Aorta (tissue), 5 donors: ENCODE measurements around the gene CCDC134. TPM values are rescaled to one million over a fixed set of nuclear protein-coding genes. Genes with fewer than 3 reads are reported as not detected.

ENCODE experiments used
- ATAC-seq: fragments of 200-7000 bp; cut with Tn5 transposase; one replicate; pipeline ENCODE4 v1.9.1; 2022; ENCODE audit warnings: moderate library complexity; ENCODE audit not compliant: low FRiP score
- DNase-seq, 2 donors: peaks; one replicate each; pipeline ENCODE4 v3.0.0-alpha.2; 2020
- H3K27ac ChIP-seq, 2 donors: one replicate each; pipeline ENCODE4 v1.5.1; 2013; ENCODE audit warnings: low read length in 2 of 2, mild to moderate bottlenecking in 2 of 2, moderate library complexity in 2 of 2, control low read depth in 1 of 2, inconsistent platforms in 1 of 2, low read depth in 1 of 2
- H3K27me3 ChIP-seq, 2 donors: one replicate each; pipeline ENCODE4 v1.6.1; 2013; ENCODE audit warnings: control low read depth in 1 of 2, low read length in 1 of 2, mild to moderate bottlenecking in 1 of 2, moderate library complexity in 1 of 2; ENCODE audit not compliant: insufficient read depth in 2 of 2, control insufficient read depth in 1 of 2
- H3K36me3 ChIP-seq, 2 donors: one replicate each; pipeline ENCODE4 v1.6.1; 2013; ENCODE audit warnings: control low read depth in 1 of 2, low read length in 1 of 2, mild to moderate bottlenecking in 1 of 2; ENCODE audit not compliant: insufficient read depth in 2 of 2, control insufficient read depth in 1 of 2
- H3K4me1 ChIP-seq, 2 donors: one replicate each; pipeline ENCODE4 v1.6.1; 2013; ENCODE audit warnings: low read length in 2 of 2, control low read depth in 1 of 2, mild to moderate bottlenecking in 1 of 2, moderate library complexity in 1 of 2; ENCODE audit not compliant: insufficient read depth in 2 of 2, control insufficient read depth in 1 of 2
- H3K4me3 ChIP-seq, 2 donors: one replicate each; pipeline ENCODE4 v1.5.1; 2013; ENCODE audit warnings: low read length in 2 of 2, control low read depth in 1 of 2, mild to moderate bottlenecking in 1 of 2
- H3K9me3 ChIP-seq: one replicate; pipeline ENCODE4 v1.6.1; 2013; ENCODE audit warnings: mild to moderate bottlenecking, low read length; ENCODE audit not compliant: control insufficient read depth
- WGBS, 2 donors: extraction: QIAGEN DNeasy Blood & Tissue Kit; methylation state at CpG; one replicate each; pipeline ENCODE4 v1.1.7; 2013; 5-methylcytosine and 5-hydroxymethylcytosine counted together
- intact Hi-C, 2 donors: fragments of 100-400 bp; cut with DNase I; formaldehyde crosslinking; loops; one replicate each; pipeline versions ENCODE4 v1.14.2 to v1.15.0; 2022
- polyA plus RNA-seq, 2 donors: library from polyadenylated mRNA; stranded (reverse); fragments of 200-250 nt; gene quantifications; one replicate each; pipeline ENCODE4 v1.2.3, GENCODE V29; 2013
- total RNA-seq, 2 donors: library from RNA; stranded (reverse); fragmentation: NEBNext Ultra II Directional; extraction: Animal tissue kit (Norgen Biotek cat#: 25700); gene quantifications; one replicate each; pipeline ENCODE4 v1.2.1, GENCODE V29; 2021
- donor health status: healthy with polysubstance abuse.
- donor health status: Bipolar disorder and iron deficiency.
- donor health status: DM: no; HTN: no; CAD: no.
- donor health status: DM: no; HTN: no; CAD: no.
- donor health status: DM: yes; HTN: yes; CAD: no.

CCDC134 gene
- total and polyA plus RNA-seq, 4 donors = 1.0 to 7.3 (median 4.1) TPM; not detected in 1

GRCh38 chr22:41823797-41824196 is 23.3 kb downstream of the CCDC134 start:
- ATAC-seq = no peak
- intact Hi-C loops = loop anchor here (5.0 kb wide), 1 partner anchor 119 kb away; no protein-coding TSS in a partner anchor
- H3K4me1 ChIP-seq = no peaks in the 10 kb centered on the region
- H3K9me3 ChIP-seq = no peaks in the 10 kb centered on the region
- no peak overlapping the region for H3K4me3 ChIP-seq
- no peaks in the 10 kb centered on the region for H3K27me3 ChIP-seq
- H3K36me3 ChIP-seq = no peaks in the 10 kb centered on the region
- no peak for DNase-seq
- WGBS, 2 donors = 81 to 86% methylated on average over 6 of the region's 6 CpGs
- no peak overlapping the region for H3K27ac ChIP-seq

GRCh38 chr22:41825376-41825775 is 24.9 kb downstream of the CCDC134 start:
- intact Hi-C loops = no loop called here
- H3K9me3 ChIP-seq = no peaks in the 10 kb centered on the region
- DNase-seq (no peak), ATAC-seq (no peak)
- no peak overlapping the region for H3K4me3 ChIP-seq
- no peaks in the 10 kb centered on the region for H3K27me3 ChIP-seq
- H3K27ac ChIP-seq = no peak overlapping the region
- H3K4me1 ChIP-seq = no peaks in the 10 kb centered on the region
- WGBS, 2 donors = 40 to 50% methylated on average over 7 of the region's 7 CpGs
- no peaks in the 10 kb centered on the region for H3K36me3 ChIP-seq

DNA sequence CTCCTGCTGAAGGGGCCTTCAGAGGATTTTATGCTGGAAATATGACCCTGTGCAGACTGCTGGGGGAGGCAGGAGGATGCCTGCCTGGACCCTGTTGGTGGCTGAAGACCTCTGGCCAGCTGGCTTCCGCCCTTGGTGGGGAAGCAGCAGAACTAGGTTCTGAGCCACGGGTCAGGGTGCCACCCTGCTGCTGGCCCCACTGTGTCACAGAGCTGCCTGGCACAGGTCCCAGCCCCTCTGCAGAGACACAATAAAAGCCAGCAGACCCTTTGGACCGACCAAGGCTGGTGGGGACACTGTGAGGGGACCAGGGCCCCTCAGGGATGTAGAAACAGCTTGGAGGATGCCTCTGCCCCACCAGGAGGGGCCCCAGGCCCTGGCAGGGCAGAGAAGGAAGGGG is 25.5 kb downstream of the CCDC134 start:
- 45 to 58% methylated on average over 3 of the region's 3 CpGs for WGBS, 2 donors
- Histone ChIP-seq H3K36me3 (no peaks in the 10 kb centered on the region), H3K27ac (no peak overlapping the region), H3K27me3 (no peaks in the 10 kb centered on the region), H3K4me3 (no peak overlapping the region), H3K9me3 (no peaks in the 10 kb centered on the region), H3K4me1 (no peaks in the 10 kb centered on the region)
- ATAC-seq = no peak
- intact Hi-C loops = no loop called here
- DNase-seq = no peak

- ATAC-seq = no peak
- intact Hi-C loops = no loop called here
- Histone ChIP-seq H3K36me3 (no peaks in the 10 kb centered on the region), H3K27ac (no peak overlapping the region), H3K4me1 (no peaks in the 10 kb centered on the region), H3K27me3 (no peaks in the 10 kb centered on the region), H3K9me3 (no peaks in the 10 kb centered on the region), H3K4me3 (no peak overlapping the region)
- no peak for DNase-seq
- 65 to 71% methylated on average over 11 of the region's 11 CpGs for WGBS, 2 donors
Observed at GRCh38 chr22:41826430-41827383, 26.2 kb downstream of the CCDC134 start.

GRCh38 chr22:41827671-41828070 is 27.2 kb downstream of the CCDC134 start:
- no peak for DNase-seq
- Histone ChIP-seq H3K36me3 (no peaks in the 10 kb centered on the region), H3K4me3 (no peak overlapping the region), H3K4me1 (no peaks in the 10 kb centered on the region), H3K9me3 (no peaks in the 10 kb centered on the region), H3K27me3 (no peaks in the 10 kb centered on the region), H3K27ac (no peak overlapping the region)
- ATAC-seq = no peak
- 90% methylated on average over 6 of the region's 6 CpGs for WGBS, 2 donors
- intact Hi-C loops = no loop called here

DNA sequence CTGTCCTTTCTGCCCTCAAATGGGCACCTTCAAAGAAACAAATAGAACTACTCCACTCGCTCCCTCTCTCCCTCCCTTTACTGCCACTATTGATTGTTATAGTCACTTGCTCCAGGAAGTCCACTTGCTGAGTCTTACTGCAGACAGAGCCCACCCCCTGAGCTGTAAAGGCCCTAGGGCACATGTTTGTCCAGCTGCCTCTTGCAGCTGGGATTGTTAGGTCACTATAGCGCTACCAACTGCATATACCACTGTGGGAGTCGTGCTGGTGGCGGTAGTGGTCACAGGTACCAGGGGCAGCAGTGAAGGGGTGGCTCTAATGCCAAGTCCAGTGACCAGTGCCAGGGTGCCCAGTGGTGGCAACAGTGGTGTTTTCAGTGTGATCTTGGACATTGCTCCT is 28.0 kb downstream of the CCDC134 start:
- DNase-seq (no peak), ATAC-seq (no peak)
- Histone ChIP-seq H3K4me1 (no peaks in the 10 kb centered on the region), H3K9me3 (no peaks in the 10 kb centered on the region), H3K36me3 (no peaks in the 10 kb centered on the region), H3K27ac (no peak overlapping the region), H3K27me3 (no peaks in the 10 kb centered on the region), H3K4me3 (no peak overlapping the region)
- intact Hi-C loops = no loop called here
- 95 to 96% methylated on average over 4 of the region's 4 CpGs for WGBS, 2 donors

- no peak for DNase-seq
- 93 to 96% methylated on average over 3 of the region's 3 CpGs for WGBS, 2 donors
- ATAC-seq = no peak
- H3K27ac ChIP-seq = no peak overlapping the region
- no peak overlapping the region for H3K4me3 ChIP-seq
- H3K27me3 ChIP-seq = no peaks in the 10 kb centered on the region
- no peaks in the 10 kb centered on the region for H3K36me3 ChIP-seq
- intact Hi-C loops = no loop called here
- H3K9me3 ChIP-seq = no peaks in the 10 kb centered on the region
- H3K4me1 ChIP-seq = no peaks in the 10 kb centered on the region
Observed at GRCh38 chr22:41830174-41830573, 29.7 kb downstream of the CCDC134 start.

DNA sequence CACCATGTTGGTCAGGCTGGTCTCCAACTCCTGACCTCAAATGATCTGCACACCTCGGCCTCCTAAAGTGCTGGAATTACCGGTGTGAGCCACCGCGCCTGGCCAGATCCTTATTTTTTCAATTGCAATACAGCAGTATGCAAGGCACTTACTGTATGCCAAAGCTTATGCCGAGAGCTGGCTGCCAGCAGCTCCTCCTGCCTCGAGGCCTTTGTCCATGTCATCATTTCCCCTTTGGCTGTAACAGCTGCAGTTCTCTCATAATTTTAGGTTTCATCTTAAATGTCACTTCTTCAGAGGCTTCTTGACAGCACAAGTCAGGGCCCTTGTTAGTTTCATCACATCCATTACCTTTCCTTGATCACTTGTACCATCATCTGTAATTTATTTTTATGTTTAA is 30.9 kb downstream of the CCDC134 start:
- no peaks in the 10 kb centered on the region for H3K9me3 ChIP-seq
- ATAC-seq (no peak), DNase-seq (peak in 1 of 2 donors; percentile 59)
- no peaks in the 10 kb centered on the region for H3K36me3 ChIP-seq
- WGBS, 2 donors = 71 to 73% methylated on average over 6 of the region's 6 CpGs
- H3K4me3 ChIP-seq = no peak overlapping the region
- no peaks in the 10 kb centered on the region for H3K4me1 ChIP-seq
- no peak overlapping the region for H3K27ac ChIP-seq
- H3K27me3 ChIP-seq = no peaks in the 10 kb centered on the region
- intact Hi-C loops = no loop called here
